NCI-H345 (cell line): ENCODE data around the gene PXMP4.
"Not testable (repeated sequence)": the region's sequence is repeated elsewhere in the genome, so short reads cannot be mapped to it uniquely, and the experiment has no call there.

ENCODE experiments used
- DNase-seq: peaks from one replicate; lab custom pipeline; 2025; lab: John Stamatoyannopoulos, UW

PXMP4 gene

GRCh38 chr20:33719989-33720709, at the start of gene PXMP4:
TSS of gene PXMP4 (minus strand) at chr20:33720310. CDS start at chr20:33720207, 103 bp downstream.
- peak; percentile 100 for DNase-seq

- DNase-seq = no peak
Measured at GRCh38 chr20:33769043-33769442, 48.9 kb upstream of the PXMP4 start.

- no peak for DNase-seq
Measured at GRCh38 chr20:33767777-33768138, 47.6 kb upstream of the PXMP4 start.

GRCh38 chr20:33766686-33767085, 46.6 kb upstream of the PXMP4 start:
- no peak for DNase-seq

- DNase-seq = no peak
Measured at GRCh38 chr20:33765592-33765991, 45.5 kb upstream of the PXMP4 start.

GRCh38 chr20:33765099-33765498, 45.0 kb upstream of the PXMP4 start:
- no peak for DNase-seq

GRCh38 chr20:33761698-33762250, 41.7 kb upstream of the PXMP4 start:
- DNase-seq = no peak

GRCh38 chr20:33757458-33757857, 37.3 kb upstream of the PXMP4 start:
- DNase-seq = no peak

- DNase-seq = no peak
Measured at GRCh38 chr20:33757046-33757445, 36.9 kb upstream of the PXMP4 start.

GRCh38 chr20:33755936-33756490, 35.9 kb upstream of the PXMP4 start:
- DNase-seq = not testable (repeated sequence)

GRCh38 chr20:33753763-33754162, 33.7 kb upstream of the PXMP4 start:
- DNase-seq = no peak

GRCh38 chr20:33753143-33753542, 33.0 kb upstream of the PXMP4 start:
- no peak for DNase-seq

- no peak for DNase-seq
Measured at GRCh38 chr20:33751775-33752174, 31.7 kb upstream of the PXMP4 start.

GRCh38 chr20:33746325-33746998, 26.4 kb upstream of the PXMP4 start:
- no peak for DNase-seq

- no peak for DNase-seq
Measured at GRCh38 chr20:33744773-33745385, 24.8 kb upstream of the PXMP4 start.

- DNase-seq = no peak
Measured at GRCh38 chr20:33744181-33744580, 24.1 kb upstream of the PXMP4 start.

GRCh38 chr20:33740189-33740588, 20.1 kb upstream of the PXMP4 start:
- DNase-seq = no peak

- no peak for DNase-seq
Measured at GRCh38 chr20:33739493-33739892, 19.4 kb upstream of the PXMP4 start.

GRCh38 chr20:33736962-33737361, 16.9 kb upstream of the PXMP4 start:
- DNase-seq = no peak

GRCh38 chr20:33733654-33734576, 13.8 kb upstream of the PXMP4 start:
- peak; percentile 7 for DNase-seq

- DNase-seq = peak; percentile 98
Measured at GRCh38 chr20:33732166-33732970, 12.3 kb upstream of the PXMP4 start.
